Left lung (tissue), 10 donors: ENCODE data around the gene DDX11. TPM values are rescaled to one million over a fixed set of nuclear protein-coding genes. Genes with fewer than 3 reads are reported as not detected.
"Not testable (repeated sequence)": the region's sequence is repeated elsewhere in the genome, so short reads cannot be mapped to it uniquely, and the experiment has no call there.

Source experiments
- ATAC-seq: fragments of 200-7000 bp; cut with Tn5 transposase; one replicate; pipeline ENCODE4 v1.9.1; 2020; ENCODE audit warnings: moderate library complexity
- DNase-seq, 4 donors: peaks; one replicate each; pipeline ENCODE4 v3.0.0-alpha.2; 2013 to 2020
- H3K27ac ChIP-seq, 2 donors: fragments of 200-600 bp; sonication (generic) in 1 of 2; one replicate each; pipeline versions ENCODE4 v1.5.0 to v1.8.0; 2020 to 2021
- H3K27me3 ChIP-seq, 2 donors: fragments of 200-600 bp; sonication (generic) in 1 of 2; one replicate each; pipeline versions ENCODE4 v1.5.0 to v1.8.0; 2020 to 2021
- H3K36me3 ChIP-seq, 2 donors: fragments of 200-600 bp; sonication (generic) in 1 of 2; one replicate each; pipeline versions ENCODE4 v1.5.0 to v1.8.0; 2020 to 2021
- H3K4me1 ChIP-seq, 2 donors: fragments of 200-600 bp; one replicate each; pipeline ENCODE4 v1.8.0; 2021
- H3K4me3 ChIP-seq, 2 donors: fragments of 200-600 bp; sonication (generic) in 1 of 2; one replicate each; pipeline versions ENCODE4 v1.5.0 to v1.8.0; 2020 to 2021; ENCODE audit warnings: mild to moderate bottlenecking in 1 of 2
- H3K9me3 ChIP-seq, 2 donors: fragments of 200-600 bp; sonication (generic) in 1 of 2; one replicate each; pipeline versions ENCODE4 v1.5.0 to v1.8.0; 2020 to 2021
- CTCF ChIP-seq, 2 donors: fragments of 200-600 bp; sonication (generic) in 1 of 2; IDR thresholded peaks; one replicate each; pipeline versions ENCODE4 v1.5.0 to v1.8.0; 2021; ENCODE audit warnings: antibody characterized with exemption in 2 of 2
- intact Hi-C, 2 donors: fragments of 100-400 bp; cut with DNase I; formaldehyde crosslinking; loops; one replicate each; pipeline versions ENCODE4 v1.11.2 to v1.14.2; 2022
- polyA plus RNA-seq, 6 donors: library from polyadenylated mRNA; unstranded; fragments of 120-200 nt; gene quantifications; one replicate each; pipeline ENCODE4 v1.2.1, GENCODE V29; 2013; ENCODE audit not compliant: insufficient read length in 6 of 6
- total RNA-seq, 2 donors: library from RNA; stranded (reverse); fragmentation: NEBNext Ultra II Directional; extraction: Animal tissue kit (Norgen Biotek cat#: 25700); gene quantifications; one replicate each; pipeline ENCODE4 v1.2.1, GENCODE V29; 2021
- donor health status: DM: no; HTN: yes; CAD: no.
- donor health status: DM: no; HTN: no; CAD: no.

DDX11 gene
- total and polyA plus RNA-seq, 8 donors: 42.0 to 109 (median 72.6) TPM

DNA sequence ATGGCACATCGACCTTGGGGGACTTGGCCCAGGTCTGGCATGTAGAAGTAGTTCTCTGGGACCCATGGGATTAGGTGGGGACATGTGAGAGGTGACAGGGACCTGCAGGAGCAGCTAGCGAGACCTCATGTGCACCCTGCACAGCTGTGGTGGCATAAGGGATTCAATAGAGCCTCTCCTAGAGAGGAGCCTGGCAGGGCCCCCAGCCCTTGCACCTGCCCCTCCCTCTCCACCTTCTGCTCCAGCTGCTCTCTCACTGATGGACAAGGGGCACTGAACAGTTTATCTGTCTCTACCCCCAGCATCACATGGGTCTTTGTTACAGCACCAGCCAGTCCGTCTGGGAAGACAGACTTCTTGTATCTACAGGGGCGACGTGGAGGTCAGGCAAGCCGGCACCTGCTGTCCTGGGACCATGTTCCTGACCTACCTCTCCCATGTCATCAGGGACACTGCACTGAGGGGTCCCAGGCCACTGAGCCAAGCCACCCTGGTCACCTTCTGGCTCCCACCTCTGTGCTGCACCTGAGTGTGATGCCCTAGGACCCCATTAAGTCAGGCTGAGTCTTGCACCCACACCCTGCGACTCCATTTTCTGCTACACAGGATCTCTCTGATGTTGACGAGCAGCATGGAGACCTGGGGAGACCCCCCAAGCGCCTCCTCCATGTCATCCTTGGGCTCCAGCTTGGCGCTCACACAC lies 32.6 kb downstream of the DDX11 start:
- intact Hi-C loops: no loop called here
- ATAC-seq (no peak), DNase-seq (peak in 1 of 4 donors; percentile 38)
- H3K36me3 ChIP-seq: peaks cover 0 to 34% of the 10 kb centered on the region in 2 donors
- no peak overlapping the region for H3K4me3 ChIP-seq
- H3K27me3 ChIP-seq: no peaks in the 10 kb centered on the region
- H3K9me3 ChIP-seq: no peaks in the 10 kb centered on the region
- no peak for TF ChIP-seq CTCF (IDR thresholded peaks at IDR 0.05)
- no peaks in the 10 kb centered on the region for H3K4me1 ChIP-seq
- H3K27ac ChIP-seq: no peak overlapping the region

- DNase-seq, intact Hi-C loops, H3K36me3 ChIP-seq: not testable (repeated sequence)
These were observed 36.1 kb downstream of the DDX11 start for GRCh38 chr12:31109773-31110172.

GRCh38 chr12:31110263-31110662 lies 36.6 kb downstream of the DDX11 start:
- H3K36me3 ChIP-seq, intact Hi-C loops, DNase-seq, ATAC-seq, H3K4me3 ChIP-seq, H3K4me1 ChIP-seq, H3K27ac ChIP-seq, H3K9me3 ChIP-seq, H3K27me3 ChIP-seq: not testable (repeated sequence)

More at GRCh38 chr12:31109773-31110172, 36.1 kb downstream of the DDX11 start:
- not testable (repeated sequence) for H3K9me3 ChIP-seq, H3K4me3 ChIP-seq, H3K4me1 ChIP-seq, H3K27ac ChIP-seq, H3K27me3 ChIP-seq, ATAC-seq

DNA sequence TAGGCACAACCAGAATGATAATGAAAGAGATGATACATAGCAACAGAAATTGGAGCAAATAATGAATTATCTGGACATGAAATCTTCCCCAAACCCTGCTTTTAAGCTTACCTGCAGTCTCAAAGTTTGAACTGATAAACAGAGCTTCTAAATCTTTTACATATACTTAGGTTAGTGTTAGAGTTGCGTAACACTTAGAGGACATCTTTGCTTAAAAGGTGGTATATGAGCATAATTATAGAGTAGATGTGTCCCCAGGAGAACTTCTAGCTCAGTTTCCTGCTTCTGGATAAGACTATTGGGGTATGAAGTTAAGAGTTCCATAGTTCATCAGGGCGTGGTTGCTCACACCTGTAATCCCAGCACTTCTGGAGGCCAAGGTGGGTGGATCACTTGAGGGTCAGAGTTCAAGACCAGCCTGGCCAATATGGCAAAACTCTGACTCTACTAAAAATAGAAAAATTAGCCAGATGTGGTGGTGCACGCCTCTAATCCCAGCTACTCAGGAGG lies 41.5 kb downstream of the DDX11 start:
- H3K36me3 ChIP-seq, H3K4me3 ChIP-seq, intact Hi-C loops, H3K27ac ChIP-seq, H3K9me3 ChIP-seq, ATAC-seq, DNase-seq: not testable (repeated sequence)
- H3K4me1 ChIP-seq: peaks cover 11 to 17% of the 10 kb centered on the region in 2 donors
- peaks cover 5 to 48% of the 10 kb centered on the region in 2 donors for H3K27me3 ChIP-seq

DNA sequence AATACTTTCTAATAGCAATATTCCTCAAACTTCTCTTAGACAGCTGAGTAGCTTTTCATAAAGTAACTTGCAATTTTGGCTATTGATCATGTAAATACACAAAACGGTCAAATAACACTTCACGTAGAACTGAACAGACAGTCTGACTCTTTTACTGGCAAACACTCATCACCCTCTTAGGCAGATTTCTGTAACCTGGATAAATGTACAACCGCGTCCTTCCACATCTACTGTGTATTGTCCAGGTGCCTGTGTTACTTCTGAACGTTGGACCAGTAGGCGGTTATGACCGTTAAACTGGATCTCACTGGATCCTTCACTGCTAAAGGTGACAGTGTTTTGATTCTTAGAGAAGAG lies 43.2 kb downstream of the DDX11 start:
- peak overlapping the region in 1 of 2 donors; percentile 19 for H3K4me3 ChIP-seq
- ATAC-seq: peak; percentile 35

DNA sequence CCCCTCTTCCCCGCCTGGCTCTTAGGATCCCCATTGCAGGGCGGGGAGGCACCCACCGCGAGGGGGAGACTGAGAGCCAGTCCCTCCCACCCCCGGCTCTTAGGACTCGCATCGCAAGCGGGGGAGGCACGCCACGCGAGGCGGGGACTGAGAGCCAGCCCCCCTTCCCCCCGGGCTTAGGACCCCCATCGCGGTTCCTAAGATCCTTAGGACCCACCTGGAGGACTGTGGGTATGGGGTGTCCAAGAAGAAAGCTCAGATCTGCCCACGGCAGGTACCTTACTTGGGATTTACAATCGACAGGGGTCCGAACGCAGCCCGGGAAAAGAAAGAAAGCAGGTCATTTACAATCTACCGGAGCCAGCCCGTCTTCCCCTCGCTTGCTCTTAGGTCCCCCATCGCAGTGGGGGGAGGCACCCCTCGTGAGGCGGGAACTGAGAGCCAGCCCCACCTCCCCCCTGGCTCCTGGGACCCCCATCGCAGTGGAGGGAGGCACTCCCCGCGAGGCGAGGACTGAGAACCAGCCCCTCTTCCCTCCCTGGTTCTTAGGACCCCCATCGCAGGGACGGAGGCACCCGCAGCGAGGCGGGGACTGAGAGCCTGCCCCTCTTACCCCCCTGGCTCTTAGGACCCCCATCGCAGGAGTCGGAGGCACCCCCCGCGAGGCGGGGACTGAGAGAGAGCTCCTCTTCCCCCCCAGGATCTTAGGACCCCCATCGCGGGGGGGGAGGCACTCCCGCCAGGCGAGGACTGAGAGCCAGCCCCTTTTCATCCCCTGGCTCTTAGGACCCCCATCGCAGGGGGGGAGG lies 43.7 kb downstream of the DDX11 start:
- Histone ChIP-seq H3K27ac (no peak overlapping the region), H3K4me1 (peaks cover 11 to 17% of the 10 kb centered on the region in 2 donors), H3K4me3 (peak overlapping the region in 1 of 2 donors; percentile 19), H3K9me3 (no peaks in the 10 kb centered on the region), H3K27me3 (peaks cover 5 to 48% of the 10 kb centered on the region in 2 donors), H3K36me3 (no peaks in the 10 kb centered on the region)
- ATAC-seq: peak; percentile 88
- DNase-seq: peak in 3 of 4 donors; percentile 15 to 61 (median 33)
- TF ChIP-seq CTCF (IDR thresholded peaks at IDR 0.05): peak; percentile 34 to 51
- intact Hi-C loops: no loop called here

More for the DNA sequence above, 43.2 kb downstream of the DDX11 start:
- H3K27me3 ChIP-seq: peaks cover 5 to 48% of the 10 kb centered on the region in 2 donors
- H3K9me3 ChIP-seq, DNase-seq, H3K36me3 ChIP-seq, H3K27ac ChIP-seq, intact Hi-C loops: not testable (repeated sequence)
- peaks cover 11 to 17% of the 10 kb centered on the region in 2 donors for H3K4me1 ChIP-seq
